Stimulated activated CD4-positive, alpha-beta T cell treated with anti-CD3 and anti-CD28 coated beads, Interleukin-15, amount 100 ng/mL, for 24 hours (primary cell): ENCODE measurements around the gene ARHGAP28.
"Not testable (repeated sequence)": the region's sequence is repeated elsewhere in the genome, so short reads cannot be mapped to it uniquely, and the experiment has no call there.

Experiments used
- DNase-seq: peaks from one replicate; pipeline ENCODE4 v3.0.0-alpha.2; 2020

The ARHGAP28 gene

GRCh38 chr18:6778459-6779247 lies 49.1 kb downstream of the ARHGAP28 start:
- no peak for DNase-seq

- DNase-seq = no peak
Observed at GRCh38 chr18:6781142-6781714, 51.7 kb downstream of the ARHGAP28 start.

GRCh38 chr18:6781796-6782195 lies 52.3 kb downstream of the ARHGAP28 start:
- no peak for DNase-seq

GRCh38 chr18:6782861-6783260 lies 53.3 kb downstream of the ARHGAP28 start:
- no peak for DNase-seq

- no peak for DNase-seq
Observed at GRCh38 chr18:6784046-6784445, 54.5 kb downstream of the ARHGAP28 start.

- DNase-seq = no peak
Observed at GRCh38 chr18:6785001-6785400, 55.5 kb downstream of the ARHGAP28 start.

- no peak for DNase-seq
Observed at GRCh38 chr18:6785411-6785810, 55.9 kb downstream of the ARHGAP28 start.

GRCh38 chr18:6792391-6792790 lies 62.9 kb downstream of the ARHGAP28 start:
- DNase-seq = no peak

- no peak for DNase-seq
Observed at GRCh38 chr18:6793455-6793854, 63.9 kb downstream of the ARHGAP28 start.

GRCh38 chr18:6793986-6794385 lies 64.5 kb downstream of the ARHGAP28 start:
- DNase-seq = no peak

GRCh38 chr18:6795307-6795706 lies 65.8 kb downstream of the ARHGAP28 start:
- DNase-seq = no peak

GRCh38 chr18:6796511-6796910 lies 67.0 kb downstream of the ARHGAP28 start:
- no peak for DNase-seq

GRCh38 chr18:6797171-6797570 lies 67.7 kb downstream of the ARHGAP28 start:
- no peak for DNase-seq

GRCh38 chr18:6798896-6799295 lies 69.4 kb downstream of the ARHGAP28 start:
- DNase-seq = no peak

- not testable (repeated sequence) for DNase-seq
Observed at GRCh38 chr18:6800309-6800708, 70.8 kb downstream of the ARHGAP28 start.

- DNase-seq = no peak
Observed at GRCh38 chr18:6807515-6808257, 78.2 kb downstream of the ARHGAP28 start.

GRCh38 chr18:6810191-6810590 lies 80.7 kb downstream of the ARHGAP28 start:
- DNase-seq = no peak

- no peak for DNase-seq
Observed at GRCh38 chr18:6811816-6812215, 82.3 kb downstream of the ARHGAP28 start.

- no peak for DNase-seq
Observed at GRCh38 chr18:6814882-6815425, 85.4 kb downstream of the ARHGAP28 start.

GRCh38 chr18:6816154-6816553 lies 86.6 kb downstream of the ARHGAP28 start:
- DNase-seq = no peak

- no peak for DNase-seq
Observed at GRCh38 chr18:6819332-6819731, 89.8 kb downstream of the ARHGAP28 start.

GRCh38 chr18:6820314-6820713 lies 90.8 kb downstream of the ARHGAP28 start:
- no peak for DNase-seq

- DNase-seq = no peak
Observed at GRCh38 chr18:6821356-6821755, 91.8 kb downstream of the ARHGAP28 start.

GRCh38 chr18:6827161-6827560 lies 97.6 kb downstream of the ARHGAP28 start:
- not testable (repeated sequence) for DNase-seq
